ENCODE measurements around the gene THSD4. TPM values are rescaled to one million over a fixed set of nuclear protein-coding genes. Genes with fewer than 3 reads are reported as not detected.

THSD4 gene
- total and polyA plus RNA-seq, 2 of the 4 experiments (the other 2 are of a cell fraction): 25.5 to 31.1 TPM

GRCh38 chr15:71167445-71168165, 52.3 kb downstream of the THSD4 start:
- no peaks in the 10 kb centered on the region for H3K4me1 ChIP-seq (ENCODE audit: control insufficient read depth, insufficient read depth, low read length)
- no TSS peak for BruUV-seq (replicated peaks)
- no peaks in the 10 kb centered on the region for H4K20me1 ChIP-seq (ENCODE audit: insufficient read depth, low read length)
- H3K9me3 ChIP-seq (ENCODE audit: control insufficient read depth, insufficient read depth, low read length): no peaks in the 10 kb centered on the region
- intact Hi-C loops (cut with micrococcal nuclease) (no loop called here), dilution Hi-C loops (cut with HindIII; ENCODE audit: low sequenced_read_pairs, unreplicated experiment) (no loop called here), in situ Hi-C loops (cut with MboI; ENCODE audit: low sequenced_read_pairs) (no loop called here)
- H2AK9ac ChIP-seq (replicated peaks; ENCODE audit: low read depth, low read length, poor library complexity): no peak overlapping the region
- H4K8ac ChIP-seq (ENCODE audit: low read depth in 2 of 2, low read length in 2 of 2): no peak overlapping the region
- H3K14ac ChIP-seq (replicated peaks; ENCODE audit: low read depth, low read length): no peak overlapping the region
- WGBS, 2 experiments (ENCODE audit: extremely low coverage in 2 of 2, insufficient read length in 1 of 2): no CpG with 5 or more reads among the region's 3 CpGs
- H3K27ac ChIP-seq (ENCODE audit: insufficient read depth, low read length): peak overlapping the region; percentile 32; the same call in 1 of the 2 replicates
- no peak overlapping the region for H3K4ac ChIP-seq (ENCODE audit: low read depth, low read length)
- no peak for ATAC-seq (ENCODE audit: low read depth)
- TF ChIP-seq SMC3 (IDR thresholded peaks at IDR 0.05; ENCODE audit: low read depth, low read length) (no peak), MAFK (IDR thresholded peaks at IDR 0.05; ENCODE audit: low read depth, low read length) (peak; percentile 64; the same call in 1 of the 2 replicates)
- H2AFZ ChIP-seq (replicated peaks; ENCODE audit: low read length, poor library complexity): no peak overlapping the region
- CTCF ChIA-PET: no interaction called here
- 0 out of 2 replicates have a peak, but pooled peaks cover 3% of the 10 kb centered on the region for H3K36me3 ChIP-seq (ENCODE audit: control insufficient read depth, insufficient read depth, low read length)
- no peak overlapping the region for H2AK5ac ChIP-seq (ENCODE audit: low read depth, low read length)
- no peaks in the 10 kb centered on the region for H3K27me3 ChIP-seq (ENCODE audit: control insufficient read depth, insufficient read depth, low read length)
- H2BK5ac ChIP-seq (ENCODE audit: low read depth, low read length, poor library complexity, severe bottlenecking): no peak overlapping the region
- no peak overlapping the region for H3K23ac ChIP-seq (ENCODE audit: low read depth, low read length)
- no peak overlapping the region for H3K9ac ChIP-seq (ENCODE audit: low read depth, low read length)
- no peaks in the 10 kb centered on the region for H3K9me1 ChIP-seq (ENCODE audit: insufficient read depth, low read length)
- H4K91ac ChIP-seq (ENCODE audit: insufficient read depth, low read depth, low read length): no peak overlapping the region
- POLR2A ChIA-PET (ENCODE audit: unreplicated experiment): no interaction called here
- no peak overlapping the region for H2BK15ac ChIP-seq (ENCODE audit: low read depth, low read length)
- H3K4me3 ChIP-seq (ENCODE audit: insufficient read depth, low read depth, low read length): no peak overlapping the region
- H3K79me1 ChIP-seq (ENCODE audit: low read depth in 1 of 2, low read length in 2 of 2): peaks cover 11 to 14% of the 10 kb centered on the region in 2 experiments; a peak in 3 of 4 replicates
- no peak overlapping the region for H2BK120ac ChIP-seq (ENCODE audit: low read depth, low read length)
- H3K18ac ChIP-seq (ENCODE audit: low read depth, low read length): no peak overlapping the region
- no peak overlapping the region for H3K56ac ChIP-seq (ENCODE audit: extremely low read depth, insufficient read depth, low read length)
- H2BK20ac ChIP-seq (ENCODE audit: low read depth, low read length): no peak overlapping the region
- H3K4me2 ChIP-seq (ENCODE audit: low read depth, low read length): peak overlapping the region; percentile 50; the same call in 1 of the 2 replicates
- no peak for DNase-seq
- no peak overlapping the region for H4K5ac ChIP-seq (ENCODE audit: low read depth, low read length)

Data from IMR-90 (cell line).